Measurements from ENCODE around the gene CCBE1.

GRCh38 chr18:59571902-59572301 lies 125.3 kb downstream of the CCBE1 start:
- no peak for TF ChIP-seq POLR2A (IDR thresholded peaks at IDR 0.05; ENCODE audit: low read length)
- no peak for TF ChIP-seq GATA1 (IDR thresholded peaks at IDR 0.05; ENCODE audit: low read depth, low read length)

Measured in erythroblast (primary cell).